Measurements from ENCODE around the gene MPPE1.
"Not testable (repeated sequence)": the region's sequence is repeated elsewhere in the genome, so short reads cannot be mapped to it uniquely, and the experiment has no call there.

GRCh38 chr18:11854554-11854953, 53.6 kb downstream of the MPPE1 start:
- not testable (repeated sequence) for TF ChIP-seq CTCF (conservative IDR thresholded peaks at IDR 0.05; ENCODE audit: low read depth, low read length); EZH2 (IDR thresholded peaks at IDR 0.05; ENCODE audit: low read length, unreplicated experiment); EZH2phosphoT487 (IDR thresholded peaks at IDR 0.05; ENCODE audit: borderline replicate concordance, low read length)

All from PC-3 (cell line).